GM19467 (cell line): ENCODE data around the gene RNFT1.
"Not testable (repeated sequence)": the region's sequence is repeated elsewhere in the genome, so short reads cannot be mapped to it uniquely, and the experiment has no call there.

ENCODE experiments used
- ATAC-seq: cut with Tn5 transposase; IDR thresholded peaks from one replicate; pipeline ENCODE4 v1.9.1; 2021; ENCODE audit warnings: mild to moderate bottlenecking, moderate library complexity; ENCODE audit not compliant: unreplicated experiment

The RNFT1 gene, protein sequence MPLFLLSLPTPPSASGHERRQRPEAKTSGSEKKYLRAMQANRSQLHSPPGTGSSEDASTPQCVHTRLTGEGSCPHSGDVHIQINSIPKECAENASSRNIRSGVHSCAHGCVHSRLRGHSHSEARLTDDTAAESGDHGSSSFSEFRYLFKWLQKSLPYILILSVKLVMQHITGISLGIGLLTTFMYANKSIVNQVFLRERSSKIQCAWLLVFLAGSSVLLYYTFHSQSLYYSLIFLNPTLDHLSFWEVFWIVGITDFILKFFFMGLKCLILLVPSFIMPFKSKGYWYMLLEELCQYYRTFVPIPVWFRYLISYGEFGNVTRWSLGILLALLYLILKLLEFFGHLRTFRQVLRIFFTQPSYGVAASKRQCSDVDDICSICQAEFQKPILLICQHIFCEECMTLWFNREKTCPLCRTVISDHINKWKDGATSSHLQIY

DNA sequence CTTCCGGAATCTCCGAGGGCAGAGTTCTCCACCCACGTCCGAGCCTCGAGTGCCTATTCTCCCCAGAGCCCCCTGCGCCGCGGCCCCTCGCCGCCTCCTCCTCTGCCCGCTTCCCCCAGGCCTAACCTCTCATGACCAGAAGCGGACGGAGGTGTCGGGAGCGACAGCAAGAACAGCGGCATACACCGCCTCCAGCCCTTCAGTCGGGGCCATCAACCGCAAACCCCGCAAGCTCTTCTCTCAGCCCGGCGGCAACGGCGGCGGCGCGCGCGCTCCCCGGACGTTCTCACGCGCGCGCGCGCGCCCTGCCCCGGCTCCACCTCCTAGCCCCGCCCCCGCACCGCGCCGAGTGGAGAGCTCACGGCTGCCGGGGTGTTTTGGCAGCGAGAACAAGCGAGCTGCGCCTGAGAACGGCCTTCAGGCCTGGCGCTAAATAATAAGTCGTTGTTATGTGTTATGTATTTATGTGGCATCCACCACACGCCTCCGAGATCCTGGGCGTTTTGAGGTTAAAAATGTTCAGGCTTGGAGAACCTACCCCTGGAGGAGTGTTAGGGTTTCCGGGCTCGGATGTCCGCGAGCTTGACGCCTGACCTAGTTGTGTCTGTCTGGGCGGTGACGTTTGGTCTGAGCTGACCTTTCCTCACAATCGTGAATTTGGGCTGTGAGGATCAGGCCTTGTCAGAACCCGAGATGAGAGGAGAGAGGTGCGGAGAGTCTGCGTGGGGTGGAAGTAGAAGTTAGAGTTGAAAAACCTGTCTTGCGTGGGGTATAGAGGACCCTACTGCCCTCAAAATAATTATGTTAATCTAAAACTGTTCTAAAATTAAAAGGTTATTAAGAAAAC is at the start of gene RNFT1:
TSS of gene RNFT1 (minus strand) at position 259 of the 847 bp plus-strand sequence. CDS start at position 182, 77 bp downstream.
- peak; percentile 81 for ATAC-seq

DNA sequence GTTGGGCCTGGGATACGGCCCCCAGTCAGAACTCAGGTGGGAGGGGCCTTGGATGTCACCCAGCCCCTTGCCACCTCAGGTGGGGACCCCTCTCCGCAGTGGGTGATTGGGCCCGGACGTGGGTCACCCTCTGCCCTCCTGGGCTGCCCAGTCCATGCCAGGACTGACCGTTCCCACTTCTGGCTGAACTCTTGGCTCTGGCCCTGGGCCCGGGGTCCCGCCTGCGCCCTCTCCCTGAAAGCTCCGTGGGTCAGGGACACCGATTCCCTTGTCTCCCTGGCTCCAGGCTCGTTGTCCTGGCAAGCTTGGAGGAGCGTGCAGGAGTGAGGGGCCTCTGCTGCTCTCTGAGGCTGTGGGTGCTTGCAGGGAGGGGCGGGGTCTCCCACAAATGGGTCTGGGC is 44.8 kb upstream of the RNFT1 start:
- not testable (repeated sequence) for ATAC-seq

DNA sequence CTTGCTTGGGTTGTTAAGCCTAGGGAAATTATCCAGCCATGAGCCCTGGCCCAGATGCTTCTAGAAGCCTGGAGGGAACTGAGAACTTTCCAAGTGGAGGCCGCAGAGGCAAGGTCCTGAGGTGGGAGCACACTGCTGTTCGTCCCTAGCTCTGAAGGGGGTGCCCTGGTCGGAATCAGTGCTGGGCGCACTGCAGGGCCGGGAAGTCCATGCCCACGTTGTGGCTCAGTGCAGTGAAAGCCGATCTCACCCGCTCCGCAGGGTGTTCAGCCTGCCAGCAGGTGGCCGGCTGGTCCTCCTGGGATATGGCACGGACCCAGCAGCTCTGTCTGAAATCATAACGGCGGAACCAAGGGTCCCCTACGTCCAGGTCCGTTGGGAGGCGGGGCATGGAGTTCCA is 43.8 kb upstream of the RNFT1 start:
- not testable (repeated sequence) for ATAC-seq

DNA sequence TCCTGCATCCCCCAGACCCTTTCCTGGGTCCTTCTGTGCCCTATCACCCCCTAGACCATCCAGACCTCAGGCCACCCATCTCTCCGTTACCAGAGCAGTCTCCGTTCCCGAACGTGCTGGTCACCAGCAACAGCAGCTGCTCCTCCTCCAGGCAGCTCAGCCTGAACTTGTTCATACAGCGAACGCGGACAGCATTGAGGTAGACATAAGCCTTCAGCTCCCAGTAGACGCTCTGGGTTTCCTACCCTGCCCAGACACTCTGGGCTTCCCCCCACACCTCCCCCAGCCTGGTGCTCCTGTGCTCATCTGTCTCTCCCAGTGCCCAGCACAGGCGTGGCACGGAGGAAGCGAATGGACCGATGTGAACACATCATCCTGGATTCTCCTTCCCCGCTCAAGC is 41.6 kb upstream of the RNFT1 start:
- ATAC-seq: no peak

DNA sequence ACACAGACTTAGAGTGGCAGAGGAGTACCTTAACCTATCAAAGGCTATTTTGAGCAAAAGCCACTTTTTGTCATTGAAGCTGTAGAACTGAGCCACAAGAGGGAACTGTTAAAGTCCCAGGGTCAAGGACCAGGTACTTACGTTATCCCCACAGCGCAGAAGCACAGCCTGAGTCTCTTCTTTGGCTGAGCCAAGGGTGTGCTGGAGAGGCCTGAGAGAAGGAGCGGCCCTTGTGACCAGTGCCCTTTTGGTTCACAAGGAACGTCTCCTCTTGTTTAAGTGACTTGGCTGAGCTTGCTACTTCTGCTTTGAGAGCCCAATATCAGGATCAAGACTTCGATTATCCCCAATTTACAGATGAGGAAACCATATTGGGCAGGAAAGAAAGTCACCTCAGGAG is 40.0 kb upstream of the RNFT1 start:
- ATAC-seq: not testable (repeated sequence)

DNA sequence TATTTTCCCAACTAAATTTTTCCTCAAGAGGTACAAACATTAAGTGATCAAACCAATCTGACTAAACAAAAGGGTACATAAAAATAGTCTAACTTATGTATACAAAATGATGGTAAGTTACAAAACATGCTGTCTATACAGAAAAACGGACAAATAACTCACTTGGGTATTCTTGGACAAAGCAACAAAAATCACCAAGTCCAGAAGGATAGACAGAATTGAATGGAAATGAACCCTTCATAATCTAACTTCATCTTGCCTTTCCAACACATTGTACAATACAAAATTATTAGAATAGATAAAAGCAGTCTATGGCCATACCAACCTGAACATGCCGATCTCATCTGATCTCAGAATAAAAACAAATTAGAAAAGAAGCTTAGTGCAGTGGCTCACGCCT is 37.9 kb upstream of the RNFT1 start:
- not testable (repeated sequence) for ATAC-seq

DNA sequence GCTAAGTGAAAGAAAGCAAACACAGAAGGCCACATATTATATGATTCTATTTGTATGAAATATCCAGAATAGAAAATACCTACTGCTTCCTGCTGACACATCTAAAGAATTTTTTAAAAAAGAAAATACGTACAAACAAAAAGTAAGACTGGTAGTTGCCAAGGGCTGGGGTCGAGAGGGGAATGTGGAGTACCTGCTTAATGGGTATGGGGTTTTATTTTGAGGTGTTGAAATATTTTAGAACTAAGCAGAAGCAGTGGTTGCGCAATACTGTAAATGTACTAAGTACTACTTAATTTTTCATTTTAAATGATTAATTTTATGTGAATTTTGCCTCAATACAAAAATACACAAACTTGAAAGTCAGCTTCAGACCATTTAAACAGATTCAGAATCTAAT is 32.1 kb upstream of the RNFT1 start:
- ATAC-seq: not testable (repeated sequence)

DNA sequence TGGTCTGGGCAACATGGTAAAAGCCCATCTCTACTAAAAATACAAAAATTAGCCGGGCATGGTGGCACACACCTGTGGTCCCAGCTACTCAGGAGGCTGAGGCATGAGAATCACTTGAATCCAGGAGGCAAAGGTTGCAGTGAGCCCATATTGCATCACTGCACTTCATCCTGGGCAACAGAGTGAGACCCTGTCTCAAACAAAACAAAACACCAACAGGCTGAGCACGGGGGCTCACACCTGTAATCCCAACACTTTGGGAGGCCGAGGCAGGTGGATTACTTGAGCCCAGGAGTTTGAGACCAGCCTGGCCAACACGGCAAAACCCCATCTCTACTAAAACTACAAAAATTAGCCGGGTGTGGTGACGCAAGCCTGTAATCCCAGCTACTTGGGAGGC is 10.6 kb upstream of the RNFT1 start:
- ATAC-seq: not testable (repeated sequence)

DNA sequence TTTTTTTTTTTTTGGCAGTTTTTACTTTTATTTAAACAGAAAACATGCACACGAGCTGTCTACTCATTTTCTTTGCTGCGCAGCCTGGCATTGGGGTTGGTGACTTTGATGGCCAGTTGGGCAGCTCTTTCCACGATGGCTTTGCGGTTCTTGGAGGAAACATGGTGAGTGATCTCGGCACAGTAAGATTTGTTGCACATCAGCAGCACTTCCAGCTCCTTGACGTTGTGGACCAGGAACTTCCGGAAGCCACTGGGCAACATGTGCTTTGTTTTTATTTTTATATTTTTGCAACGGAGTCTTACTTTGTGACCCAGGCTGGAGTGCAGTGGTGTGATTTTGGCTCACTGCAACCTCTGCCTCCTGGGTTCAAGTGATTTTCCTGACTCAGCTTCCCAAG is 8.9 kb upstream of the RNFT1 start:
- ATAC-seq: not testable (repeated sequence)

DNA sequence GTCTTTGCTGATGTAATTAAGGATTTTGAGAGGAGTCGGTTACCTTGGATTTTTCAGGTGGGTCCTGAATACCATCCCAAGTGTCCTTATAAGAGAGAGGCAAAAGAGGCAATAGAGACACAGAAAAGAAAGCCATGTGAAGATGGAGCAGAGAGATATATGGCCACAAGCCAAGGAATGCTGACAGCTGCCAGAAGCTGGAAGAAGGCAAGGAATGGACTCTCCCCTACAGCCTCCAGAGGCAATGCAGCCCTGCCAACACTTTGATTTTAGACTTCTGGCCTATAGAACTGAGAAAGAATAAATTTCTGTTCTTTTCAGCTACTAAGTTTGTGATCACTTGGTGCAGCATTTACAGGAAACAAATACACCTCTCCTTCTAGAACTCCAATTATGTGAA is 8.2 kb upstream of the RNFT1 start:
- no peak for ATAC-seq

DNA sequence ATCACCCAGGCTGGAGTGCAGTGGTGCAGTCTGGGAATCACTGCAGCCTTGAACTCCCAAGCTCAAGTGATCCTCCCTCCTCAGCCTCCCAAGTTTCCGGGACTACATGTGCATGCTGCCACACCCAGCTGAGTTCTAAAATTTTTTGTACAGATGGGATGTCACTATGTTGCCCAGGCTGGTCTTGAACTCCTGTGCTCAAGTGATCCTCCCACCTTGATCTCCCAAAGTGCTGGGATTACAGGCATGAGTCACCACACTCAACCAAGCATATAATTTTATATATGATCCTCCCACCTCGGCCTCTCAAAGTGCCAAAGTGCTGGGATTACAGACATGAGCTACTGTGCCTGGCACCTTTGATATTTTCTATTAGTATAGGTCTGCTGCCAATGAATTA is 7.2 kb upstream of the RNFT1 start:
- not testable (repeated sequence) for ATAC-seq

DNA sequence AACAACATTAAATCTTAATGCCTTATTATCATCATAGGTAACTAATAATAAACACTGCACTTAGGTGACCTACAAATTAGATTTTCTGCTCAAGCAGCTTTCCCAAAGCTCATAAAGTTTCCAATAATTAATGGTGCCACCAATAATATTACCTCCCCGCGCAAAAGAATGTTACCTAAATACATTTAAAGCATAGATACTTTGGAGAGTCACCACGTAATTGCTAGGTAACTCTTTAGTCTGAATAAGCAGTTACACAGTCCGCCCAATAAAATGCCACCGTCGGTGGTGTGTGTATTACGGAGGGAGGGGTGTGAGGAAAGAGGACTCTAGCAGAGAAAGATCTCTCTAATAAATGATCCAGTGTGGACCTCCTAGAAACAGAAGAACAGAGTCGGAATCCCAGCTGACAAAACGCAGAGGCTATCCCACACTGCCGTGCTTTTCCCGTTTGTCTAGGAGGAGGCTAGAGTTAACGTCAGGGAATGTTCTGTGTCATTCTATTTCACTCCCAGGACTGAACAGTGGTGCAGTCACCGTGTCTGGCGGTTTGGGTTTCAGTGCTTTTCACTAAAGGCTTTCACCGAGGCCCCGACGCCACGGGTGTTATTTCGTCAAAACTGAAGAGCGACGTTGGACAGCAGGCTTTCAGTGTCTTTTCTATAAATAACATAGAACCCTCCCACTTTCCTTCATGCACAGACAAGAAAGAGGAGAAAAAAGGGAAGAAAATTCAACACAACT is 630 bp downstream of the RNFT1 start:
- ATAC-seq: peak; percentile 33

DNA sequence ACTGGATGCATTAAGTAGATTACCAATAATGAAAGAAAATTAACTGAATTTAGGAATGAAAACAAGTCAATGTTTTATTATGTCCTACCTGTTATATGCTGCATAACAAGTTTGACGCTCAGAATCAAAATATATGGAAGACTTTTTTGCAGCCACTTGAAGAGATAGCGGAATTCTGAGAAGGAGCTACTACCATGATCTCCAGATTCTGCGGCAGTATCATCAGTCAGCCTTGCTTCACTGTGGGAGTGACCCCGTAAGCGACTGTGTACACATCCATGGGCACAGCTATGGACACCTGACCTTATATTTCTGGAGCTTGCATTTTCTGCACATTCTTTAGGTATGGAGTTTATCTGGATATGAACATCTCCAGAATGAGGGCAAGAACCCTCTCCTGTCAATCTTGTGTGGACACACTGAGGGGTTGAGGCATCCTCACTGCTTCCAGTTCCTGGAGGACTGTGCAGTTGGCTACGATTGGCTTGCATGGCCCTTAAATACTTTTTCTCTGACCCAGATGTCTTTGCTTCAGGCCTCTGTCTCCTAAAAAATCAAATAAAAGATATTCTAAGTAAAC is 1.7 kb downstream of the RNFT1 start:
- no peak for ATAC-seq

DNA sequence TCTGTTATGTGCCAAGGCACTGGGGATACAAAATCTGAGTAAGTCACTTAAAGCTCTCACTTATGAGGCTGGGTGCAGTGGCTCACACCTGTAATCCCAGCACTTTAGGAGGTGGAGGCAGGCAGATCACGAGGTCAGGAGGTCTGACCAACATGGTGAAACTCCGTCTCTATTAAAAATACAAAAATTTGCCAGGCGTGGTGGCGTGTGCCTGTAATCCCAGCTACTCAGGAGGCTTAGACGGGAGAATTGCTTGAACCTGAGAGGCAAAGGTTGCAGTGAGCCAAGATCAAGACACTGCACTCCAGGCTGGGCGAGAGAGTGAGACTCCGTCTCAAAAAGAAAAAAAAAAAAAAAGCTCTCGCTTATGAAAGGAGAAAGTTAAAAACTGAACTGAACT is 5.0 kb downstream of the RNFT1 start:
- ATAC-seq: not testable (repeated sequence)

DNA sequence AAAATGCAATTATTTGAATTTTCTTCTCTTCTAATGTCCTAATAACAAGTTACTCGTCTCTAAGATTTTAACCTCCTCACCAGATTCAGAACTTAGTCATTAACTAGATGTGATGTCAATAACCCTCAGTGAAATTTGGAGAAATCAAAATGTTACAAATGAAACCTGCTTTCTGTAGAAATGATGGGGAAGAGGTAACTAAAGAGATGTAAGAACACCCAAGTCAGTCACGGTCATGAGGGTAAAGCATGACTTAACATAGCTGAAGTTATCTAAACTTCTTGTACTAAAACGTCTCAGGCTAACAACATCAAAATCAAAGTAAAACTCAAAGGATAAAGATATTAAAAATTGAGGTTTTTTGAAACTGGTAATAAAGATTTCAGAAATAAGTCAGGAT is 9.7 kb downstream of the RNFT1 start:
- ATAC-seq: no peak

DNA sequence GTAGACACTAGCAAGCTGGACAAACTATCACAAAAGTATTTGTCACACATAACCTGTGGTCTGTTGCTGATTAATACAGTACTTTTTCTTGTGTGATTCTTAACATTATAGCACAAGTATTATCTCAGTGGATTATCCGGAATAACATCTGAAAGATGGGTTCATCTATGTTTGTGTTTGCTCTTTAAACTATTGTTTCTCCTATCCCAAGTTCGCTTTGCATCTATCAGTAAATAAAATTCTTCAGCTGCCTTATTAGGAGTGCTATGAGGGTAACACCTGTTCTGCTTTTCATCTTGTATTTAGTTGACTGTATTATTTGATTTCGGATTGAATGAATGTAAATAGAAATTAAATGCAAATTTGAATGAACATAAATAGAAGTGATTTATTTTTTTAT is 14.5 kb downstream of the RNFT1 start:
- ATAC-seq: no peak

DNA sequence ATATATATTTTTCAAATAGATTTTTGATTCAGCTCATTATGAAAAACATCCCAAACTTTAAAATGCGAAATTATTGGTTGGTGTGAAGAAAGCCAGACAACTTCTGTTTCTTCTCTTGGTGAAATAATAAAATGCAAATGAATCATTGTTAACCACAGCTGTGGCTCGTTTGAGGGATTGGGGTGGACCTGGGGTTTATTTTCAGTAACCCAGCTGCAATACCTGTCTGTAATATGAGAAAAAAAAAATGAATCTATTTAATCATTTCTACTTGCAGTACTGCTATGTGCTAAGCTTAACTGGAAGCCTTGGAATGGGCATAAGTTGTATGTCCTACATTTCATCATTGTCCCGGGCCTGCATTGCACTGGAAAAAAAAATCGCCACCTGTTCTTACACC is 17.2 kb downstream of the RNFT1 start:
- ATAC-seq: not testable (repeated sequence)

DNA sequence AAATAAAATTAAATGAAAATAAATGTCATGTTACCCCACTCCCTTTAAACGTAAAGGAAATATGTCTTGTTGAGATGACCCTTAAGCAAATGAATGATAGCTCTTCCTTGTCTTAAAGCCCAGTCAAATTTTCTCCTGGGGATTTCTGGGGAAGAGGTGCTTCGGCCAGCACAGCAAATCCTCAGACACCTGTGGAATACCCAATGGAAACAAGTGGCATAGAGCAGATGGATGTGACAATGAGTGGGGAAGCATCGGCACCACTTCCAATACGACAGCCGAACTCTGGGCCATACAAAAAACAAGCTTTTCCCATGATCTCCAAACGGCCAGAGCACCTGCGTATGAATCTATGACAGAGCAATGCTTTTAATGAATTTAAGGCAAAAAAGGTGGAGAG is 18.1 kb downstream of the RNFT1 start:
- ATAC-seq: not testable (repeated sequence)

DNA sequence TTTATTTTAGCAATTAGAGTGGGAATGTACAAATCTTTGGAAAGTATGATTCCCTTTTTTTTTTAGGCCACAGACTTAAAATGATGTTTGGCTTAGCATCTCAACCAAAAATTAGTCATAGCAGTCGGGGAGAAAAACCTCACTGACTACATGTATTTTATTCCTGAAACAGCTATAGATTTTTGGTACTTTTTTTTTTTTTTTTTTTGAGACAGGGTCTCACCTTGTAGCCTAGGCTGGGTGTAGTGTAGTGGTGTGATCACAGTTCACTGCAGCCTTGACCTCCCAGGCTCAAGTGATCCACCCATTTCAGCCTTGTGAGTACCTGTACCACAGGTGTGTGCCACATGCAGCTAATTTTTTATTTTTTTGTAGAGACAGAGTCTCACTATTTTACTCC is 23.4 kb downstream of the RNFT1 start:
- no peak for ATAC-seq

DNA sequence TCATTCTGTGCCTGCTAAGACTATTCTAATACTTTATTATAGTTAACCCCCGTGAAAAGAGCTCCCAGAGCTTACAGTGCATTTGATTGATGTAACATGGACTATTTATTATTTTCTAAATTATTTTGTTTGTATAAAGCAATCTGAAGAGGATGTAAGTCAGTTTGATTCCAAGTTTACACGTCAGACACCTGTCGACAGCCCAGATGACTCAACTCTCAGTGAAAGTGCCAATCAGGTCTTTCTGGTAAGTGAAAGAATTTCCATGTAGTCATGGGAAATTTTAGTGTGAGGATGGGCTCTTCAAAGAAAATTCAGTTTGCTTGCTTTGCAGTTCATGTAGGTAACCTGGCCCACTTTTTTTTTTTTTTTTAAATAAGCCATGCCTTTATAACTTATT is 23.8 kb downstream of the RNFT1 start:
- not testable (repeated sequence) for ATAC-seq

DNA sequence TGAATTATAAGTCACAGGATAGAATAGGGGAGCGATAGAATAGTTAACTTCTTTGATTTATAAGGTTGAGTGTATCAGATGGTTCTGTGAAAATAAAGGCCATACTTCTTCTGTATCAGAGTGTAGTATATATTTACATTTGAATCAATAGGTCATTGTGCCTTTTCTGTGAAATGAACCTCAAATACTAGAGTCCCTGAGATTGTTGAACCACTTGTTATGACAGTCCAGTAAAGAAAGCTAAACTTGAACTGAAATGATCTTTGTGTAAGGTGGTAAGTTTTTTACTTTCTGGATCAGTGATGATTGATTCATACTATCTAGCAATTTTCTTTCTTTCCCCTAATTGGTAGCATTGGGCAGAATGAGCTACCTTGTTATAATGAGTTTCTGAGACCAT is 31.2 kb downstream of the RNFT1 start:
- ATAC-seq: not testable (repeated sequence)
